ENCODE results near the gene KCNS3.

KCNS3 gene, protein sequence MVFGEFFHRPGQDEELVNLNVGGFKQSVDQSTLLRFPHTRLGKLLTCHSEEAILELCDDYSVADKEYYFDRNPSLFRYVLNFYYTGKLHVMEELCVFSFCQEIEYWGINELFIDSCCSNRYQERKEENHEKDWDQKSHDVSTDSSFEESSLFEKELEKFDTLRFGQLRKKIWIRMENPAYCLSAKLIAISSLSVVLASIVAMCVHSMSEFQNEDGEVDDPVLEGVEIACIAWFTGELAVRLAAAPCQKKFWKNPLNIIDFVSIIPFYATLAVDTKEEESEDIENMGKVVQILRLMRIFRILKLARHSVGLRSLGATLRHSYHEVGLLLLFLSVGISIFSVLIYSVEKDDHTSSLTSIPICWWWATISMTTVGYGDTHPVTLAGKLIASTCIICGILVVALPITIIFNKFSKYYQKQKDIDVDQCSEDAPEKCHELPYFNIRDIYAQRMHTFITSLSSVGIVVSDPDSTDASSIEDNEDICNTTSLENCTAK

DNA sequence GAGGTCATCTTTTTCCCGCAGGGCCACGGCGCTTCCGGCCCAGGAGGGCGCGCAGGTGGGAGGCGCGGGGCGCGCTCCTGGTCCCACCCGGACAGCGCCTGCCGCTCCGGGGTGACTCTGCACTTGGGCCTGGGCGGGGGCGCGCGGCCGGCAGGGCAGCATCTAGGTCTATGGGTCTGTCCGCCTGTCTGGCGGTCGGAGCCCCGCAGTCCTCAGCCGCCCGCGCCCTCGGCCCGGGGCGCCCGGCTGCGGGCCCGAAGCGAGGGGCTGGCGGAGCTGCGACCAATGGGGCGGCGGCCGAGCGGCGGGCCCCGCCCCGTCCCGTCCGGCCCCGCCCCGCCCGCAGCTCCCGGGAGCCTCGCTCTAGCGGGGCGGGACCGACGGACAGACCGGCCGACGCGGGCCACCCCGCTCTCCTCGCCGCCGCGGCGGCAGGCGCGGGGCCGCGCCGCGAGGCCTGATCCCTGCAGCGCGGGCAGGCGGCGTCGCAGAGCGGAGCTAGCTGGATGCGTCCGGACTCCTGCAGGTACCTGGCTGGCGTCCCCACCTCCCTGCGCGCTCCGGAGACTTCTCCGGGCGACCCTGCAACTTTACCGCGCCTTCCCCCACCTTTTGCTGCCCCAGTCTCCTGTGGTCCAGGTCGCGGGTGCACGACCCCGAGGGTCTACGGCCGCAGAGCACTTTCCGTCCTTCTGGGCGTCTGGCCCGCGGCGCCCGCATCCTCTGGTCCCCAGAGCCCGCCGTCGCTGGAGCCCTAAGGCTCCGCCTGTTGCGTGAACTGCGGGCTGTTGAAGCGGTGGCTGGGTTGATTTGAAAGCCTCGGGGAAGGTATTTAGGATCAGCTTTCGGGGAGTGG is at the start of gene KCNS3:
Gene KCNS3, plus strand, starts transcription at position 387 of the 856 bp plus-strand sequence. CDS start 52,342 bp downstream, outside the sequence.
- peak within 1 kb of the TSS in 8 of 21 experiments; percentile 8 to 71 (median 40) for H3K27ac ChIP-seq
- H3K4me3 ChIP-seq: peak within 1 kb of the TSS; percentile 34 to 77 (median 56)

DNA sequence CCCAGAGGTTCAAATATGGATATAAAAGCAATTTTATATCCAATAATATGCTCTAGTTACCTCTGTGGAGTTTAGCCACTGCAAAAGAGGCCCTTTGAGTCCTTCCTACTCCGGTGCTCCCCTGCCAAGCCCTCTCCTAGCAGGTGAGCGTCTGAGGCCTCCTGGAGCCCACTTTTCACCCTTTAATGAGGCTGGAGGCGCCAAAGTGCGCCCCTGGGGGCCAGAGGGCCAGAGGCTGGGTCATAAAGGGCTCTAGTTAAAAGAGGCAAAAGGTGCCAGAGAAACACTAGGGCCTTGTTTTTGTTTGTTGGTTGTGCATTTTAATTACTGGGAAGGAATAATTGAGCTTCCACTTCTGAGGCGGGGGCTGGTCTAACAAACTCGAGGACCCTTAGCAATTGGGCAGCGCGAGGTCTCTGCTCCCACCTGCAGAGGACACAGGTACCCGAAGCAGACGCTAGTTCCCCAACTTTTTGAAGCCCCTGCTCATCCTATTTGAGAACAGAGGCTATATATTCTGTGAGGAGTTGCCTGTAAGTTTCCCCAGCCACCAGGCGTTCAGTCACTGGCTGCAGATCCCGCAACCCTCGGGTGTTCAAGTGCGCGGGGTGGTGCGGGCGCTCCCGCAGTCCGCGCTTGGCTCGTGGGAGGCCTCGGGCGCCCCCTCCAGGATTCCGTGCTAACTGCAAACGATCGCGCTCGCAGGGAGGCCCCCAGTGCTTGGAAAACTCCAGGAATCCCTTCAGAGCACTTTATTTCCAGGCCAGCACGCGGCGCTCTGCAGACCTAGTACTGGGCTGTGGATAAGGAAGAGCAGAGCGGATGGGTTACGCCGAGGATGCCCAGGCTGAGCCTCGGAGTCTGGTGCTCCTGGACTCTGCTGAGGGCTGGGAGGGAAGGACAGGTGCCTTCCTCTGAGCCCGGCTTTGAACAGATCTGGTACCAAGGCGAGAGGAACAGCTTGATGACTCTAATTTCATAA is 48.1 kb upstream of the KCNS3 start:
- Histone ChIP-seq H3K4me3 (peak overlapping the region in 1 of 7 experiments; percentile 0), H3K27ac (no peak overlapping the region)

DNA sequence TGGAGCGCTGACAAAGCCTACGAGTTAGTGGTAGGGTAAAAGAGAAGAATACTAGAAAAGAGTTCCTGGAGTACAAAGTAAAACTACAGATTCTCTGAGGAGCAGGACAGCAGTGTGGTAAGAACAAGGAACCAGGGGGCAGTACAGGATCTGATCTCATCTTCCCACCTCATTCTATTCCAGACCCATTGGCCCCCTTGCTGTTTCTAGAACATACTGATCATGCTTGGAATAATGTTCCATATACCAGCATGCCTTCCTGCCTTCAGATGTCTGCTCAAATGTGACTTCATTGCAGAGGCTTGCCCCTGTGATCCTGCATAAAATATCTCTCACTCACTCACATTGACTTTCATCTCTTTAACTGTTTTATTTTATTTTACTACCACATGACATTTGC is 43.0 kb upstream of the KCNS3 start:
- H3K4me3 ChIP-seq: no peak overlapping the region
- H3K27ac ChIP-seq: no peak overlapping the region

DNA sequence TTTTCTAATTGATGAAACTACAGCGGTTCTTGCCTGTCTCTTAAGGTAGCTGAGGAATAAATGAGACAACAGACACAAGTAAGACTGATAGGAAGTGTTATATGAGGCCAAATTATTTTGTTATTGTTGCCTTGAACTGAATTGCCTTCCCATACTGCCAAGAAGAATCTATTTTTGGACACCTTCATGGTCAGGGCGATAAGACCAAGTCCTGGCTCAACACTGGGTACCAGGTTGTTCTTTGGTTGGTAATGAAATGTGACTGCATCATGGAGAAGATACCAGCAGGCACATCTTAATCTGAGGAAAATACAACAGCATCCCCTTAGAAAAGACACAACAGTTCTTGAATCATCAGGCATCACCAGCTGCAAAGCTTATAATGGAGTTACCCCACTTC is 38.5 kb upstream of the KCNS3 start:
- Histone ChIP-seq H3K4me3 (no peak overlapping the region), H3K27ac (no peak overlapping the region)

DNA sequence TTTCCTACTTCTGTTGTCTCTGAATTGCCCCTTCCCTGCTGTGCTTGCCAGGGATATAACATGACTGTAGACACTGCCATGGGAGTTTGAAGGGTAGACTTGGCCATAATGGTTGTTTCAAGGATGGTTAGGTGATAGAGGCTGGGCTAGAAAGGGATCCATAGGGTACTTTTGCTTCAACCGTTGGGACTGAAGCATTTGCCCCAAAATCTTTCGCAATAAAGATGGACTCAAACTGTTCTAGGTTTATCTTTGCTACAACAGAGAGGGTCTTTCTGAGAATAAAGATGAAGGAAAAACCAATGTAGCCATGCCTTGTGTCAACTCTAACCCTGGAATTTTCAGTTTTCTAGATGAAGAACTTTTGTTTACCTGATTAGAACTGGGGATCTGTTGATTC is 35.0 kb upstream of the KCNS3 start:
- Histone ChIP-seq H3K27ac (no peak overlapping the region), H3K4me3 (no peak overlapping the region)

DNA sequence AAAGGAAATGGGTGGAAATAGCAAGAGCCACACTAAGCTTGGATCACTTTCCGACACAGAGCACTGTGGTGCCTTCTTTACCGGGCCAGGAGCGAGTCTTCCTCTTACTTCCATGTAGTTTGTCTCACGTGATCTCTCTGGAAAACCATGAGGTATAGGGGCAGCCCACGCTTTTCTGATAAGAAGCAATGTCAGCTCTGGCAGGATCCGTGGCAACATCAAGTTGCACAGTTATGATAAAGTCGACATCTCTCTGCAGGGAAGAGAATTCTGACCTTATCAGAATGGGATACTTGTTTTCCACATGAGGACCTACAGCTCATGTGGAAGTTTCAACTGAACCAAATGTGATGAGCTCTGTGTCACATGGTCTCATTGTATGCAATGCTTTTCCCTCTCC is 32.7 kb upstream of the KCNS3 start:
- no peak overlapping the region for H3K4me3 ChIP-seq

DNA sequence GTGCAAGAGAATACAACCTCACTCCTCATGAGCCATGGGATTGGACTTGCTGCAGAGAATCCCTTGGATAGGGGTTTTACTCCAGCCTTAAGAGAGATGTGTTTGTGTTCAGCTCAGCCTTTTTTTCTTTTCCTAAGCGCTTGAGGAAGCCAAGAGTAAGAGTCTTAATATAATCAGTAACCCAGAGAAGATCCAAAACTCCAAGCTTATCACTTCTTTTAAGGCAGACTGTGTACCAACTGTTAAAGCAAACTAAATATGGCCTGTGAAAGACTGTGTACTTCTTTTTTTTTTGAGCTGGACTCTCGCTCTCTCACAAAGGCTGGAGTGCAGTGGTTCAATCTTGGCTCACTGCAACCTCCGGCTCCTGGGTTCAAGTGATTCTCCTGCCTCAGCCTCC is 31.8 kb upstream of the KCNS3 start:
- Histone ChIP-seq H3K4me3 (no peak overlapping the region), H3K27ac (no peak overlapping the region)

More for the DNA sequence above, 32.7 kb upstream of the KCNS3 start:
- no peak overlapping the region for H3K27ac ChIP-seq

DNA sequence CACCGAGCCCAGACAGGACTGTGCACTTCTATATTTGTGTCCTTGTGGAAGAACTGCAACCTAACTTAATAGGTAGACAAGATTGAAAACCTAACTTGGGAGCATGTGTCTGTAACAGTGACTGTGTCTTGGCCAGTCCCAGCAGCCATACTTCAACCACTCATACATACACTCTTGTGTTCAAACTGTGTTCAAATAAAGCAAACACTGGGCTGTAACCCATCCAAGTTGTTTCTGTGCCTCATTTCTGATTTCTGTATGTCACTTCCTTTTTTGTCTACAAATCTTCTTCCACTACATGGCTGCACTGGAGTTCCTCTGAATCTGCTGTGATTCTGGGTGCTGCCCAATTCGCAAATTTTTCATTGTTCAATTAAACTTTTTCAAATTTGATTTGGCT is 31.2 kb upstream of the KCNS3 start:
- Histone ChIP-seq H3K27ac (no peak overlapping the region), H3K4me3 (no peak overlapping the region)

DNA sequence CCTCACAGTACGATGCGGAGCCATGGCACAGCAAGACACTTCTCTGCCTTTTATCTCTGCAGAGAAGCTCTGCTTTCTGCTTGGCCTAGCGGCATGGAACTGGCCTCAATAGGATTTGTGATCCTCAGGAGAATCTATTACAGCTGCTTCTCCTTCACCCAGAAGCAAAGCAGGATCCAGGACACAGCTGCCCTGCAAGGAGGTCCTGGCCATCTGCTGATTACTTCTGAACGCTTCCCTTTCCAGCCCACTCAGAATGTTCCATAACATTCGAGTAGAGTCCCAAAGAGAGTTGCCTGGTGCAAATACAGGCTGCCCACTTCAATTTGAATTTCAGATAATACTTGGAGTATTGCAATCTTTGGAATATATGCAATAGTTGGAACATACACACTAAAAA is 29.2 kb upstream of the KCNS3 start:
- no peak overlapping the region for H3K27ac ChIP-seq
- H3K4me3 ChIP-seq: no peak overlapping the region

DNA sequence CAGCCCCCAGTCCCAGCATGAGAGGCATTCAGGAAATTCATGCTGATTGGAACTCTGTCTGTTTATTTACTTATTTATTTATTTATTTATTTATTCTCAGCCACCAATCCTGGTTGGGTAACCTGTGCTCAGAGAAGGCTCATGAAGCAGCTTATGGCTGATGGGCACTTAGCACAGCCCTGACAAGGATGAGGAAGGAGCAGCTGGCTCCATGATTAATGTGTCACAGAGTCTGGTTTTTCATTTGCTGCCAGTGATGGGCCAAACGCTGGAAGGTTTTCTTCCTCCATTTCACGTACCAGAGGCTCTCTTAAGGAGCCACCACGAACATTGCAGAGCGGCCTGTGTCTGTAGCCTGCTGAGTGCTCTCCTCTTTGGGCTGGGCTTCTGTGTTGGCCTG is 28.3 kb upstream of the KCNS3 start:
- Histone ChIP-seq H3K27ac (no peak overlapping the region), H3K4me3 (no peak overlapping the region)

DNA sequence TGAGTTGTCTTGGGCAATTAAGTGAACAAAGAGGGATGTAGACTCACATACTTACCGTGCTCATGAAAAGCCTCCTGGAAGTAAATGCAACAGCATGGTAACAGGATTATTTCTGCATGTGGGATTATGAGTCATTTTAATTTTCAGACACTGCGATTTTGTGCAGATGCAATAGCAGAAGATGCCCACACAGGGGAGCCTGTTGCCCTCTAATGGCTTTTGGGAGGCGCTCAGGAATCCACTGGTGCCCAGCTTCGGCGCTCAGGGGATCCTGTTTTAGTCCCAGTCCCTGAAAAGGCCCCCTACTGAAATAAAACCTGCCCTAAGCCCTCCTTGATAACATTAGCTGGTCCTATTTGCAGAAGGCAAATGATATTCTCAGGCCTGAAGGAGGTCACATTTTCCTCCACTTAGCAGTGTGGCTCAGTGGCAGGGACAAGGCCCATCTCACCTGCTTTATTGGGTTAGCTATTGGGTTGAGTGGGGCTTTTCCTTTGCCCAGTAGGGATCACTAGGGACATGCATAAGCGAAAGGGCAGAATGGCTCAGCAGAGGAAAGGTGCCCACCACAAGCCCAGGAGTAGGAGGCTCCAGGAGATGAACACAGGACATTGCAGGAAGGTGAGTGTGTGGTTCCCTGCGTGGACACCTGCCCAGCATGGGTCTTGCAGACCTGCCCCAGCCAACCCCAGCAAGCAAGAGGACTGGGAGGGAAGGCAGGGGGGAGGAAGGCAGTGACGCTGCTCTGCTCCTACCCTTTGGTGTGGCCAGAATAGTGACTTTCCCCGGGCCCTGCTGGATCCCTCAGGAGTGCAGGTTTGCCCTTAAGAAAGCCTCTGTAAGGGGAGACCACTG is 26.5 kb upstream of the KCNS3 start:
- H3K4me3 ChIP-seq: no peak overlapping the region
- H3K27ac ChIP-seq: no peak overlapping the region

DNA sequence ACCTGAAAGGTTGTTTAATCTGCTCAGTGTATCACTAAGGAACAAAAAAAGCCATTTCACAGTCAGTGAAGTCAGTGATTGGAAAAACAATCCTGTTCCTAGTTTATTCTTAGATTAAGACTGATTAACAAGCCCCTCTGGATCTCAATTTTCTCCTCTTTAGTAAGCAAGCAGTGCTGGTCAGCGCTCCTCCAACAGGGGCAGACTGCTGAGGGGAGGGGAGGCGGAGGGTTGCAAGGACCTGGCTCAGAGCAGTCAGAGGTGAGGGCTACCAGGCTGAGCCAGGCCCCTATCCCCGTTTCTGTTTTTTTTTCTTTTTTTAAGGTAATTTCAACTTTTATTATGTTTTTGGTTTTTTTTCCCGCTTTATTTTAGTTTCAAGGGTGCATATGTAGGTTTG is 24.7 kb upstream of the KCNS3 start:
- Histone ChIP-seq H3K4me3 (no peak overlapping the region), H3K27ac (no peak overlapping the region)

DNA sequence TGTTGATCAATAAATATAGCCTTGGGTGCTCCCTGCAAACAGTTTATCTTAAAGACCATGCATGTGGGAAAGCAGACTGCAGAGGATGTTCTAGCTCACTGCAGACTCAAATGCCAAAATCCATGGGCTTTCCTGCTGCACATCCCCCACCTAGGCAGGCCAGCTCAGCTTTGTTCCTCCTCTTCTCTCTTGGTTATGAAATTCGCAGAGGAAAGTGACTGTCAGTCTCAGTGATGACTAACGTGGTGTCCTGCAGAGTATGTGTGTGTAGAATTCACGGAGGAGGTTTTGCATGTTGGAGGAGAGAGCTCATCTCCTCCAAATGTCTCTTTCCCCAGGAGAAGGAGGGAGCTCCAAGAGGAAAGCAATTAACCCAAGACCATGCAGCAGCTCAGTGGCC is 21.4 kb upstream of the KCNS3 start:
- Histone ChIP-seq H3K4me3 (no peak overlapping the region), H3K27ac (no peak overlapping the region)

DNA sequence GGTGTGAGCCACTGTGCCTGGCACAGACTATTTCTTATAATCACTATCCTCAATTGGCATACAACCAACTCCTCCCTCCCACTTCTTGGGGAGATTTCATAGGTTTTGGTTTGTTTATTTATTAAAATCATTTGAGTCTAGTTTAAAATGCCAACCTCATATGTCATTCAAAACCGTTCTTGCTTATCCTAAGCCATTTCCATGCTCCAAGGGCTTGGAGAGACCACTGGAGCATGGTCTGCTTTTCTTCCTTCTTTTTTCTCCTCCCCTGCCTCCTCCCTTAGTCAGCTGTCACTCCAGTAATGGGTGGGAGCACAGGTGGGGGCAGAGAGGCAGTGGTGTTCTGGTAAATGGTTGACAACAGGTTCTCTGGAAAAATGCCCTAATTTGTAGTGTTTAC is 20.4 kb upstream of the KCNS3 start:
- no peak overlapping the region for H3K27ac ChIP-seq

DNA sequence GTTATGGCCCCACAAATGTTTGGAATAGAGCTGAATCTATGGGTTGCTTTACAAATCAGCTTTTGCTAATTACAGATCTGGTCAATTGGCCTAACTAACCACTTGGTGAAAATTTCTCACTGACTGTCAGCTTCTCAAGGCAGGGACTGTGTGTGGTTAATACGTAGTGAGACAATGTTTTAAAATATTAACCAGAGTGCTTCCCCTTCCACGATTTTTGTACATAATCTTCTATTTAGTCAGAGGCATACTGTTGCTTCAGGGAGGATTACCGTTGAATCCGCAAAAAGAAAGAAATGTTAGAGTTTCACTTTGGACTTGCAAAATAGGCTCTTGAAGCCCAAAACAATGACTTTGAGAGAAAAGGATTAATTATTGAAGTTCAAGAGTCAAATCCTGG is 14.9 kb upstream of the KCNS3 start:
- H3K4me3 ChIP-seq: no peak overlapping the region
- no peak overlapping the region for H3K27ac ChIP-seq

More for the DNA sequence above, 20.4 kb upstream of the KCNS3 start:
- H3K4me3 ChIP-seq: no peak overlapping the region

DNA sequence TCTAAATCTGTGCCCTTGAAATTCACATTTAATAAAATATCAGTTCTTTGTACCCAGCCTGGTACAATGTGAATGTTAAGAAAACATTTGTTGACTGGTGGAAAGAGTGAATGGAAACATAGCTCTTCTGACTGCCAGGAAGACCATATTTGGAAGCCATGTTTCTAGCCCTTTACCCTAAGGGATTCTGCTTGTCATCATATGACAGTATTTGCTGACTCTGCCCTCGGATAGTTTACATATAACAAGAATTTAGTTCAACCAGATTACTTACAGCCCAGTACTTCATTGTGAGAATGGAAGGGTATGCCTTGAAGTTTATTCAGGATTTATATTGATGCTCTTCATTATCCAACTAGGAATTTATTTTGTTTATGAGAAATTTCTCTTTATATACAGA is 13.8 kb upstream of the KCNS3 start:
- H3K27ac ChIP-seq: no peak overlapping the region

DNA sequence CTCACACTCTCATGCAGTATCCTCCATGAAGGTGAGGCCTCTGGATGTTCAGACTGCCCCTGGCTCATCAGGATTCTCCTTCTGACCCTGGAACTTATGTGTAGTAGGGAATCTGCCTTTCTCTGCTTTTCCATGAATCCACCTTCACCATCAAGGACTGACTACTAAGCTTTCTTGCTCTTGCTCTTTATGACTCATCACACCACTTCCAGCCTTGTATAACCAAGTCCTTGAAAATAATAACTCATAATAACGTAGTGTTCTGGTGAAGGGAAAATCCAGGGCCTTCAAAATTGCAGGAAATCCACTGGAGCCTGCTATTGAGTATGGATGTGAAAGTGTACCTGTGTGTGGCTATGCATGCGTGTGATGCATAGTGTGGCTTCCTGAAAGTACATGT is 11.3 kb upstream of the KCNS3 start:
- no peak overlapping the region for H3K27ac ChIP-seq
- no peak overlapping the region for H3K4me3 ChIP-seq

More for the DNA sequence above, 13.8 kb upstream of the KCNS3 start:
- H3K4me3 ChIP-seq: no peak overlapping the region

DNA sequence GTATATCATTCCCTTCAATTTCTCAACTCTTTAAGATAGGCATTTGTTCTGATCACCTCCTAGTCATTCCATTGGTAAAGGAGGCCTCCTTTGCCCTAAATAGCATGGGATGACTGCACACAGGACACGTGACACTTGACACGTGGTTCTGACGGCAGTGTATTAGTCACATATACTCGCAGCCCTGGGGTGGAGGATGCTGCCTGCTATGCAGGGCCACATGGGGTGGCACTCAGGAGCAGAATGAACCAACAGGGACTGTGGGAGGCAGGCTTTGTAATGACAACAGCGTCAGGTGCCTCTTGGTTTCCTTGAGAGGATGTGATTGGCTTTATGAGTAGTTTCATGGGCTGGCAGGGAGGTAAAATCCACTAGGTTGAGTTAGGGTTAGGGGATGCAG is 9.3 kb upstream of the KCNS3 start:
- H3K27ac ChIP-seq: no peak overlapping the region
- no peak overlapping the region for H3K4me3 ChIP-seq

DNA sequence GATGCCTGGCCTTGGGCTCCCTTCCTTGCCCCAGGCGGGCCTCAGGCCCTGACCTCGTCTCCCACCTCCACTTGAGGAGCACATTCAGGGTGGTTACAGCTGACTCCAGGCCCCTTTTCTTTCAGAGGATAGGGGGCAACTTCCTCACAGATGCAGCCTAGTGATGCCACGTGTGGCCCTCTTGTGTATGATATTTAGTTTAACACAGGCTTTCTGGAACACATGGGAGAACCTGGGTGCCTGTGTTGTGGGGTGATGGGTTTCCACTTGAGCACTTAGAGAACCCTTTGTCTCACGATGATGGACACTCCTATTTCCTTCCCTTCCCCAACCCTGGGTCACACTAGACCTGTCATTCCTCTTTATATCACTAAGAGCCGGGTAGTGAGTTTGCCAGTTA is 6.8 kb upstream of the KCNS3 start:
- no peak overlapping the region for H3K27ac ChIP-seq
- no peak overlapping the region for H3K4me3 ChIP-seq

Data from skin epidermis (tissue), 12 donors.